A204.1 (cell line): ENCODE data around the gene AOAH.

Experiments used
- FAIRE-seq: peaks from 2 replicates; lab custom pipeline; 2012; peaks lifted over from hg19 to GRCh38; lab: Jason Lieb, UNC

AOAH gene

DNA sequence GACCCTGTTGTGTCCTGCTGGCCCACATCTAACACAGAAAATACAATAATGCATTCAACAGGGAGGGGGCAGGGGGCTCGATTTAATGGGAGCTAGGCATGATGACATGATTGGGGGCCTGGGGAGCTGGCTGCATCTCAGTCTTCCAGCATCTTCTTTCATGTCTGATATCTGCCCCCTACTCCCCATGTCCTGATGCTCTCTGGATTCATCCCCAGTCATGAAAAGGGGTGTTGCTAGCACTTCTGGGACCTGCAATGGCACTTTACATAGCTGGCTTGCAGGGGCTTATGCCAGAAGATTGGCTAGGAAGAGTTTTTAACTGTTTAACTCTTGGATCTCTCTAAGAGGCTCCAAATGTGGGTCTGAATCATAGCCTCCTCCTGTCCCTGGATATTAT lies 94.9 kb downstream of the AOAH start:
- no peak for FAIRE-seq

DNA sequence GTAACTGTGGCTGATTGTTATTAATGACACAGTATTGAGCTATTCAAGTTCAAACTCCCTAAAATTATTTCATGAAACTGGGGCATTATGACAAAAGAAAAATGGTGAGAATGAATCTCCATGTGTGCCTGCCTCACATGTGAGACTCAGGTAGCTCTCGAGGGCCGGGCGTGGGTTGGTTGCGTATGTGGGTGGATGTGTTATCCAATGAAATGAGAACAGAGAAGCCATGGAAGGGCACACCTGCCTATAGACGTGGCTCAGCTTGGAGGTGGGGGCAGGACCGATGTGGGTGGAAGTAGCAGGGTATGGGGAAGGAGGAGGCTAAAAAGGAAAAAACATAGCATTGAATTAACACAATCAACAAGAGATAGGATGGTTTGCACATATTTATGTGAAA lies 96.5 kb downstream of the AOAH start:
- no peak for FAIRE-seq

DNA sequence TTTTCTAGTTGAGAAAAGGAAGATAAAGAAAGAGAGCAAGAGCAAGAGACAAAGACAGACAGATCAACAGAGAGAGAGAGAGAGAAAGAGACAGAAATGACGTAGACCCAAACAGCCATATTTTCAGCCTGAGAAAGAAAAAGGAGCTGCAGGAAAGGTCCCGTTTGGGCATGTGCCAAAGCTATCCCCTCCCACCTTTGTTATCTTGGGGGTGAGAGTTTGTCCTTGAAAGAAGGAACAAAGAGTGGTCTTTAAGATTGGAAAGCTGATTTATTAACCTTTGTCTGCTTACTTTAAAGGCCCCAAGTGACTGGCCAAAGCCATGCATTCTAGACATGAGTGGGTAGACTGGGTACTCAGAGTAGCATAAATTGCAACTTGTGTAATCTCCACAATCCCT lies 98.2 kb downstream of the AOAH start:
- no peak for FAIRE-seq

DNA sequence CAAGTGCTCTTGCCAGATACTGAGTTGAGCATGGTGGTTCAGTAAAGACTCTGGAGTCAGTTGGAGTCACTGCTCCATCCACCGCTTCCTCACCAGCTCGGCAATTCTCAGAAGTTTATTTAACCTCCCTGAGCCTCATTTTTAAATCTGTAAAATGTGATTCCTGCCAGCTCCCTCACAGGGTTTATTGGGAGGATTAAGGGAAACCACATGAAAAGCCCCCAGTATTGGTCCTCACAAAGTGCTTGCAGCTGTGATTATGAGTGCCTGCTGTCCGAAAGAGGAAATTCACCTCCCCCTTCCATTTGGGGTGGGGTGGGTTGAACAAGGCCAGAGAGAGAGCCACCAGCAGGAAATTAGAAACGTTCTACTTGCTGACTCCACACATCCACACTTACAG lies 99.0 kb downstream of the AOAH start:
- FAIRE-seq: no peak

DNA sequence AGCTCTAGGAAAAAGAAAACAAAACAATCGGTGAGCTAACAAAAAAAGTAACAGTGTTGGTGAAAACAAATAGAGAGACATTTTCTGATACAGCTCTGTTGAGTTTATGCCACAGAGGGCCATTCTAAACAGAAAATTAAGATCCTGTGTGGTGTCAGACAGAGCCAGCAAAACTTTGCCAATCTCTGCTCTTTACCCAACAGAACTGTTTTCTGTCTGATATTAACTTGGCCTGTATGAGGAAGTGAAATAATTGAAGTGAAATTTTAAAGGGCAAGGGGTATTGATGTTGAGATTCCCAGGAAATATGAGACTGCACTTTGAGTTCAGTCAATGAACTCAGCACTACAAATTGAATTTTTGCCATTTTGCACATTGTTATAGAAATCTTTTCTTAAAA lies 101.0 kb downstream of the AOAH start:
- no peak for FAIRE-seq

DNA sequence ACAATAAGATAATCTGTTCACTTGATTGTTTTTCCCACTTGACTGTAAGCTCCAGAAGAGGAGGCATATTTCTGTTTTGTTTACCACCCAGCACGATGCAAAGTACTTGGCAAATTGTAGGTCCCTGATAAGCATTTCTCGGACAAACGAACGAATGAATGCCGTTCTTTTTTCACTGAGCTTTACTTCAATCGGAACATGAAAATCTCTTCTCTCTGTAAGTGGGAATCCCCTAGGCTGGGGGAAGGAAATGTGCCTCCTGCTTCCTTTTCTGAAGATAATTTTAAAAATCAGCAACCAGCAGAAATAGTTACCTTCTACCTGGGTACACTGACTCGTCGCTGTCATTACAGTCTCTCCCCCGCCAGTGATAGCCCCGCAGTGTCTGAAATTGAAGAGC lies 102.9 kb downstream of the AOAH start:
- FAIRE-seq: no peak

DNA sequence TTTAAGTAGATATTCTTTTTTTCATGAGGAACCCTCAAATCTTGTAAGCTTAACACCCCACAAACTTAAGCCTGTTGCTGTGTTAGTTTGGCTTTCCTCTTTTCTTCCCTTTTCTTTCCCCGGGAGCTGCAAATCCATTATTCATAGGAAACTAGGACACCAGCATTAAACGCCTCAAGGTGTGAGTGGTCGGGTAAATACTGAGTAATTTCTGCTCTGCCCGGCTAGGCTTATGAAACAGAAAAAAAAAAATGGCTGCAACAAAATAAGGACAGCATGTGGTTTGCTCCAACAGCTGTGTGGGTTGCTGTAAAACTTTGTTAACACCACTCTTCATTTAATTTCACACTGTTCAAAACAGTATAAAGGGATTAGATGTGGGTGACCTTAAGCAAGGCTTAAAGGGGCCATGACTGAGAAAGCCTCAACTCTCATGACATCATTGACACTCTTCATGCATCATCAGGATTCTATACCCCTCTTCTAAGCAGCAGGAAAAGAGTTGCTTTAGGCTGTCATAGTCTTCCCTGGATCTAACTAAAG lies 104.1 kb downstream of the AOAH start:
- no peak for FAIRE-seq

DNA sequence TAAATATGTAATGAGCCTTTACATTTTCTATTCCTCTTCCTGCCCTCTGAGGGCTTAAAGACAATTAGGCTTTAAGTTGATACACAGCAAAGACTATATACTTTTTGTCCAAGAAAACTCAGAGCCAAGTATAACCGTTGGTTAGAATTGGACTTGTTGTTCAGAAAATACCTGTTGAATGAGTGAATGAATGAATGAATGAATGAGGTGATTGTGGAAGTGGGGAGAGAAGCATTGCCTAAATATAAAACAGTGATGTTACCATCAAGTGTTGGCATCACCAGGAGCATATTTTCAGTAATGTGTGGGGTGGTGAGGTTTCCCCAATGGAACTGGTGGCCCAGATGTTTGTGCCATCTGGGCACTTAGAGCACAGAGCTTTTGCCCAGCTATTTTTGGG lies 106.9 kb downstream of the AOAH start:
- no peak for FAIRE-seq

DNA sequence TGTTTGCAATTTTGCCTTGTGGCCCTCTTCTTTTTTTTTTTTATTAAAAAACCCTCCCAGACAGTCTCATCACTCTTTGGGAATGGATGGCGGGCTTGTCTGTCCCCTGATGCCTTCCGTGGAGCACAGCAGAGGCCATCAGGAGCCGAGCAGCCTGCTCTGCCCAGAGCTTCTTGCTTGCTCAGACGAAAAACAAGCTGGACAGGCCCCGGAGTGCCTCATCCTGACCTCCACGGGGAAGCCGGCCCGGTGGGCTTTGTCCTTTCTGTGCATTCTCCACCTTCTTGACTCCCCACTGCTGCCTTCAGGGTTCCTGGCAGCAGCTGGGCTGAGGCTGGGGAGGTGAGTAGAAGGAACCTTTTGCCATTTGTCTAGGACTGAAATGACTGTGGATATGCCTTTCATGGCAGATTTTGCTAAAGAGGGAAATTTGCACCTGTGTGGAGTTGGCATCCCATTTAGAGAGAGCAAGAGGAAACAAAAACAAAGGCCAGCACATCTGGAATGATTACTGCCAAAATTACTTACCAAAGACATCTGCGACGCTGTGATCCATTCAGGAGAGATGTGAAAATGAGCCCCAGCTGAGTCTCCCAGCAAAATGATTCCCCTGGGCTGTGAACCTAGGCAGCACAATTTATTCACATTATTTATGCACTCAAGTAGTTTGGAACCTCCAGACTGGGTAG lies 108.3 kb downstream of the AOAH start:
- FAIRE-seq: no peak

DNA sequence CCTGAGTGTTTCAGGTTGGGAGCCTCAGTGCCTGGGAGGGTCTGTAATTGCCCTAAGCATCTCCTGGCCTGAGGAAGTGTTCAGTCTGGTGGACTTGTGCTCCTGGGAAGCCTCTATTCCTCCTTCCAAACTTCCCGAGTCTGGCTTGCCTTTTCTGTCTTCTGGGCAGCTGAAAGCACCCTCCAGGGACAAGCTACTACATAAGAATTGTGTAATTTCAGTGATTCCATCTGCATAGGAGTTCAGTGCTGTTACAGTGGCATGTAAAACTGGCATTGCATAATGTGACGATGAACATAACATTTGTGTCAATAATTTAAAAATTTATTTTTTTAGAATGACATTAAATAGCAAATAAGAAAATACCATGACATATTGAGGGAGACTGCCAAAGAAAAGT lies 109.3 kb downstream of the AOAH start:
- no peak for FAIRE-seq

DNA sequence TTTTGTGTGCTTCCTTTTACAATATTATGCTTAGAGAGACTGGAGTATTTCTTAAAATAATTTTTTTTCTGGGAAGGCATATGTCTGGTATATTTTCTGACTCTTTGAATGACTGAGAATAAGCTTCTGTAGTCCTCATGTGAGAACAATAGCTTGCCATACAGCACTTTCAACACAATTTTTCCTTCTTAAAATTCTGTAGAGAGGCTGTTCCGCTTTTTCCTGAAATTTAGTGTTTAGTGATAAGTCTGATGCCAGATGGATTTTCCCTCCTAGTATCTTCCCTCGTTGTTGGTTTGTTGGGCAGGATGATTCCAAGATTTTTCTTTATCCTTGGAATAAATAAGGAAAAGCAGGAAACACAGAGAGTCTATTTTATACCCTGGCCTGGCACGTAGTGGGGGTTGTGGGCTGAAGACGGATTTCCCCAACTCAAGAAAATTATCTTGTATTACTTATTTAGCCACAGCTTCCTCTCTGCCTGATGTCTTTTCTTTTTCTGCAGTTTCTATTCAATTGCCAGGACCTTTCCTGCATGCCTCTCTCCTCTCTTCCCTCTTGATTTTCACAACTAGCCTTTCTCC lies 111.2 kb downstream of the AOAH start:
- FAIRE-seq: no peak

DNA sequence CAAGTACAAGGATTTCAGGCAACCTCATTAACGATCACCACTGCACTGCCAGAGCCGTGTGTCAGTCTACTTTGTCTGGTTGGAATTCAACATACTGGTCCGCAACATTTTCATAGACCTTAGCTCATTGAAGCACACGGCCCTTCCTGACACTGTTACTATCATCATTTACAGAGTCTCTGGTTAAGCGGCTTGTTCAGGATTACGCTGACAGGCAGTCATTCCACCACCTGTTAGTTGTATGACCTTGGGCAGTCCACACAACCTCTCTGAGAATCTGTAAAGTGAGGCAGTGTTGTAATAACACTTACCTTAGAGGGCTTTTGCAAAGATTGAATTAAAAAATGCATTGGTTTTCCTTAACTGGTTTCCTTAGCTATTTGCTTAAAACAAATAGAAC lies 112.6 kb downstream of the AOAH start:
- no peak for FAIRE-seq

DNA sequence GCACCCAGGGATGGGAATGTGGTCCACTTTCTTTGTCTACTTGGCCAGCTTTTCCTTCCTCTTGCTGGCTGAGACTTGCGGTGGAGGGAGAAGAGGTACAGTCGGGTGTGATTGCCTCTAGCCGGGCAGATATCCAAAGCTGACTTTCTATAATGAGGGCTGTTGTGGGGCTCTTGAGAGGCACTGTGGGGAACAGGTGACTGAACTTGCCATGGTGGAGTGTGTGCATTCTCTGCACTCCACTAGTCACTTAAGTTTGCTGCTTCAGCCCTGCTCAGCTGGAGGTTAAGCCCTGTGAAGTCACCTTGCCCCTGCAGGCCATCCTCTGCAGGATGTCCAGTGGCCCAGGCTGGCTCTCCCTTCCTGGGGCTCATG lies 116.6 kb downstream of the AOAH start:
- FAIRE-seq: no peak

DNA sequence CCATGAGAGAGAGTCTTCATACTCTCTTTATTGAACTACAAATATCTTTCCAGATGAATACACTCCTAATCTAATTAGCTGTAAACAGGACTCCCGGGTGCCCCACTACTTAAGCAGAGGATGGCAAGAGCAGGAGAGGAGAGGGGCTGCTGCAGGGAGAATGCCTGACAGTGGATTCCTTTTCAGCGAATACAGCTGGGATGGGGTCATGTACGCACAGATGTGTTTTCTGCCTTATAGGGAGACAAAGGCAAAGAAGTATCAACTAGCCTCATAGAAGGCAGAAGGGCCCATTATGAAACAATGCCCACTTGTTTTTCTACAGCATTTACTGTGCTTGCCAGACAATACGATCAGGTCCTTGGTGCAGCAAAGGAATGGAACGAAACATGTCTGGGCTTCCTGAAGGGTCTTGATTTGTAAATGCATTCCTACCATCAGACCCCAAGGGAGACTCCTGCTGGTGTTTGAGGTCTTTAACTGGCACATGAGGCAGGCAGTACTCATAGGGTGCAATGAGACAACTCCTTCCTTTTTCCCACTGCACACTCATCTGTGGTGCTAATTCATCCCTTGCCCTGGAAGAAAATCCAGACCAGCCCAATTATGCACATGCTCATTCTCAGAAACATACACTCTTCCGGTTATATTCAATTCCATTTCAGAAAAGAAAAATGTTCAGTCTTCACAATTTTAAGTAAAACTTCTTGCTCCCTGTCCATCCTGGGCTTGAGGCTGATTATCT lies 117.1 kb downstream of the AOAH start:
- no peak for FAIRE-seq

DNA sequence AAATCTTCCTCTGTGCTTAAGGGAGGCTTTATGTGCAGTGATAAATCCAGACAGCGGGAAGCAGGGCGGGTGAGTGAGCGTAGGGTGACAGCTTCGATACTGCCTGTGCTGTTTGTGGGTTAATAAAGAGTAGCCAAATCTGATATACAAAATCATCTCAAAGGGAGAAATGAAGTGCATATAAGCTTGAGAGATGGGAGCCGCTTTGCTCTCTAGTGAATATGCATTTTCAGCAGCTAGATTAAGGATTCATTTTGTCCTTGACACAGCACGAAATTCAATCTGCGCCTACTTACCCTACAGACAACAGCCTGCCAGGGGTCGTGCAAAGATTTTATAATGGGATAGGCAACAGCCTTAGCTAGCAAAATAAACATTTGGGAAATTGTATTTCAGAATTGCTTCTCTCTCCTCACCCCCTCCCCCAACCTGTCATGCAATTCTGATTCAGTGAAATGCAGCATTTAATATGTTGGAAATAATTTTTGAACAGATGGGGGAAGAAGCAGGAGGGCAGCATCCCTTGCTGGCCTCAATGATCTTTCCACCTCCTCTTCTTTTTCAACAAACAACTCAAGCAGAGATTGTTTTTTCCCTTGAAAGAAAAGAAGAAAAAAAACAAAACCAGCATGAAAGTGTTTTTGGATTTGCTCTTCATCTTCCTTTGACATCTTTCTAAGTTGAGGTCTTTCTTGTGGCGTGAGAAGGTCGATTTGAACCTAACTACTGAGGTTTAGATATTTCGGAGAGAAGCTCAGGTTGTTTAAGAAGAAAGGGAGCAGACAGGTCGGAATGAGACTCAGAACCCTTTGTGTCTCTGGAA lies 117.9 kb downstream of the AOAH start:
- FAIRE-seq: no peak

DNA sequence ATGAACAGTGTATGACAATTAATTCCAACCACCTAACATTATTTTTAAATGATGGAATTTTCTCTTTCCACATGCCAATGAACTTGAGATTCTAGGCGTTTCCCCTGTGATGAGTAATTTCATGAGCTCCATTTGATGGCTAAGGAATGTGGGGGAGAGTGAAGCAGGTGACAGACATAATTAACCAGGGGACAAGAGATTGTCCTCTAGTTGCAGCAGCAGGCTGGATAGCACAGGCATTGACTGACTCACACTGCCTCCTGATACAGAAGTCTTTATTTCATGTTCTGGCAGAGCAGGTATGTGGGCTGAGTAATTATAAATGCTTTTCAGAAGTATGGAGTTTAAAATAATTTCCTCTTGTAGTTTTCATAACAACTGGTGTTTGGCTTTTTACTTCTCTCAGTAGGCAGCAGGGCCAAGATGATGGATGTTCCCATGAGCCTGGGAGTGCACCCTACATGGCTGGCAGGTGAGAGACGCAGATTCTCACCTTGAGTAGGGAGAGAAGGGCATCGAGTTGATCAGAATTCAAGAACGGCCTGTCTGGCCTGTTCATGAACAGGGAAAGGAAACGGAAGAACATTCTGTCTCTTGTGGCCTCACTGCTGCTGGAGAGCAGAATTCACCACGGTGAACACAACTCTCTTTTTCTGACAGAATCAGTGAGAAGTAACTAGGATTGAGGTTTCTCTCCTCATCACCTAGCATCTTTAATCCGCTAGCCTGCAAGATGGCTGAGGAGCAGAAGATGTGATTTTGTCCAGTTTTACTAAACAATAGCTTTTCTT lies 118.8 kb downstream of the AOAH start:
- FAIRE-seq: no peak

DNA sequence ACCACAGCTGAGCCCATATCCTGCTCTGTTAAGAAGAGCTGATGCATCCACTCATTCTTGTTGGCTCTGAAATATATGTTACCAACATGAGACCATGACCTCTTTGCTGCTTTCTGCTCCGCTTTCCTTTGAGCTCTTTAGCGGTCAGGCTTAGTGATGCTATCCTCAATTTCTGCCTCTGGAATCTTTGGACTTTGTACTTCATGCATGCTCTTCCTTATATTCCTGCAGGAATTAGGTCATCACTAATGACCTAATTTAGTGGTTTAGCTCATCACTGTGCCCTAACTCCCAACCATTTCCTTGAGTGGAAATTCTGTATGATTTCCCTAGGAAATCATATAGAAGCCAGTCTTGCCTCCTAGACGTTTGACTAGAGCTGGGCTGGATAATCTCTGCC lies 119.5 kb downstream of the AOAH start:
- FAIRE-seq: no peak

DNA sequence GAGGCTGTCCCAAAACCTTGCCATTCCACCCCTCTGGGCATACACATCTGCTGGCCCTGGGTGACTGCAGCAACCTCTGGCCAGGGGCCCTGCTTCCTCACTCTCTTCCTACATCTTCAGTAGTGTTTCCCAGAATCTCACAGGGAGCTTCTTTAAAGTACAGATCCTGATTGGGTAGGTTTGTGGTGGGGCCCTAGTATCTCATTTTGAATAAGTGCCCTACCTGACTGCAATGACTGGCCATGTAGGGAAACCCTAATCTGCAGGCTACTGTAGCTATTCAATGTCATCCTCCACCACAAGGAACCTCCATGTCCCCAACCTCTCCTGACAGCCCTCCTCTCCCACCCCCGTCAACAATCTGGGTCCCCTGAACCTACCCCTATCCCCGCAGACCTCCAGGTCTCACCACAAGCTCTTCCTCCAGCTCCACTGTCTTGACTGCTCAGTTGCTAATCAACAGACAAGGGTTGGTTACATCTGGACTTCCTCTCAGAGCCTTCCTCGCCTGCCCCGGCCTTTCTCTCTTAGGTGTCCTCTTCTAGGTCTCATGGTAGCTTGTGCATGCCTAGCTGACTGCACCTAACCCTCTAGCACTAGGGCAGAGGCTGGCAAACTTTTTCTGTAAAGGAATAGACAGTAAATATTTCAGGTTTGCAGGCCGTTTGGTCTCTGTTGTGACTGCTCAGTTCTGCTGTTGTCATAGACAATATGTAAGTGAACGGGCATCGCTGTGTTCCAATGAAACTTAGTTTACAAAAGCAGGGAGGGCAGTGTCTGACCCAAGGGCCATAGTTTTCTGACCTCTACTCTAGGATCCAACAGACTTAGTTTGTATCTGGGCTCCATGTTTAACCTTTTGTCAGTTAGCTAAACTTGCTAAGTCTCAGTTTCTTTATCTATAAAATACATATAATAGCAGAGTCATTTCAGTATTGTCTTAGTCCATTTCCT lies 121.1 kb downstream of the AOAH start:
- no peak for FAIRE-seq

DNA sequence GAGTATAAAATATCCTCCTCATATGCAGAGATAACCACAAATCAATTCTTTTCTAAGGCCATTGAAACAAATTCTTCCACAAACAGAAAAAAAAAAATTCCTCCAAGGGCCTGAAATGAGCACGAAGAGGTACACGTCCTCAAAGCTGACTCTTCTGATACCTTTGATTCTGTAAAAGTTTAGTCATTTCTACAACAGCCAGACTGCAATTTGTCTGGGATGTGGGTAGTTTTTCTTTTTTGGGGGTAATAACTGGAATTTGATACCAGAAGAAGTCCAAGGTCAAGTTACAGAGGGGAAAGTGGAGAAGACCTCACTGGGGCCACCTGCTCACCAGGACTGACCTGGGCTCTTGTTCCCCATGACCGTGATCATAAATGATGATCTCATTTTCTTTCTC lies 121.8 kb downstream of the AOAH start:
- no peak for FAIRE-seq

DNA sequence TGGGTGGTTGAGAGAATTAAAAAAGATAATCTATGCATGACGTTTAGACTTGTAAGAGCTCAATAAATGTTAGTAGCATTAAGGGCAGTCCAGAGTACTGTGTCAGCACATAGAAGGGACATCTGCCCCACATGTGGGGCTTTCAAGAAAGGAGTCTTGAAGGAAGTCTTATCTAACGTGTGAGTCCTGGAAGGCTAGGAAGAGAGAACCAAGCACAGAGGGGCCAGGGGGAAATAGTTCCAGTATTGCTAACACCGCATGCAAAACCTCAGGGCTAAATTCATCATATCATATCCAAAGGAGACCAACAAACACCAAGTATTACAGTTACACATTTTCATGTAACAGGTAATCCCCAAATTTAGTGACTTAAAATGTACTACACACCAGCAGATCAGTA lies 122.7 kb downstream of the AOAH start:
- FAIRE-seq: no peak
